HG03571 (cell line): ENCODE measurements around the gene ZNF177.
A peak's percentile ranks its signal among the peaks of the same experiment; 100 is the strongest.
"Not testable (repeated sequence)": the region's sequence is repeated elsewhere in the genome, so short reads cannot be mapped to it uniquely, and the experiment has no call there.

Source experiments
- ATAC-seq: cut with Tn5 transposase; IDR thresholded peaks from one replicate; pipeline ENCODE4 v1.9.1; 2021; ENCODE audit not compliant: unreplicated experiment

Gene ZNF177

GRCh38 chr19:9362905-9363304 is at the start of gene ZNF177:
Gene ZNF177 (plus strand): TSS chr19:9363013. CDS start chr19:9378312, 15,299 bp downstream.
- no peak for ATAC-seq

GRCh38 chr19:9313756-9314155 is 49.1 kb upstream of the ZNF177 start:
- ATAC-seq = no peak

GRCh38 chr19:9321338-9321737 is 41.5 kb upstream of the ZNF177 start:
- ATAC-seq = no peak

GRCh38 chr19:9321756-9322155 is 41.1 kb upstream of the ZNF177 start:
- not testable (repeated sequence) for ATAC-seq

GRCh38 chr19:9322201-9322600 is 40.6 kb upstream of the ZNF177 start:
- ATAC-seq = not testable (repeated sequence)

- peak; percentile 24 for ATAC-seq
Measured at GRCh38 chr19:9323557-9323918, 39.3 kb upstream of the ZNF177 start.

GRCh38 chr19:9323919-9324583 is 38.8 kb upstream of the ZNF177 start, which contains the start of gene ZNF559:
Gene ZNF559 (plus strand): TSS chr19:9324179. CDS start chr19:9338550, 14,371 bp downstream.
- peak; percentile 95 for ATAC-seq

- no peak for ATAC-seq
Measured at GRCh38 chr19:9324584-9324962, 38.2 kb upstream of the ZNF177 start.

- ATAC-seq = no peak
Measured at GRCh38 chr19:9329999-9330398, 32.8 kb upstream of the ZNF177 start.

GRCh38 chr19:9342610-9343304 is 20.1 kb upstream of the ZNF177 start:
- no peak for ATAC-seq

- ATAC-seq = no peak
Measured at GRCh38 chr19:9345005-9345404, 17.8 kb upstream of the ZNF177 start.

- no peak for ATAC-seq
Measured at GRCh38 chr19:9348253-9348652, 14.6 kb upstream of the ZNF177 start.

- ATAC-seq = no peak
Measured at GRCh38 chr19:9348671-9349070, 14.1 kb upstream of the ZNF177 start.

GRCh38 chr19:9352505-9352904 is 10.3 kb upstream of the ZNF177 start:
- ATAC-seq = no peak

- ATAC-seq = no peak
Measured at GRCh38 chr19:9353011-9353410, 9.8 kb upstream of the ZNF177 start.

- no peak for ATAC-seq
Measured at GRCh38 chr19:9354651-9355050, 8.2 kb upstream of the ZNF177 start.

GRCh38 chr19:9370738-9371619 is 8.2 kb downstream of the ZNF177 start:
- ATAC-seq = no peak

- ATAC-seq = no peak
Measured at GRCh38 chr19:9381361-9381785, 18.6 kb downstream of the ZNF177 start.

GRCh38 chr19:9406798-9407352 is 44.1 kb downstream of the ZNF177 start:
- ATAC-seq = no peak

- ATAC-seq = no peak
Measured at GRCh38 chr19:9407827-9408226, 45.0 kb downstream of the ZNF177 start.

GRCh38 chr19:9413240-9413954 is 50.6 kb downstream of the ZNF177 start:
- no peak for ATAC-seq
